IPS-18c (cell line): ENCODE results near the gene DNAJA2.
A peak's percentile ranks its signal among the peaks of the same experiment; 100 is the strongest.

Experiments
- H3K4me3 ChIP-seq: 2 replicates; pipeline ENCODE4 v1.7.0; 2013; ENCODE audit warnings: low read depth, mild to moderate bottlenecking, low read length, moderate library complexity; ENCODE audit not compliant: insufficient read depth
- H3K9me3 ChIP-seq: one replicate; pipeline ENCODE4 v1.6.1; 2013; ENCODE audit warnings: mild to moderate bottlenecking, low read length, moderate library complexity; ENCODE audit not compliant: control insufficient read depth, insufficient read depth

DNAJA2 gene

GRCh38 chr16:46986438-46986837, 13.0 kb upstream of the DNAJA2 start:
- Histone ChIP-seq H3K4me3 (no peak overlapping the region), H3K9me3 (no peaks in the 10 kb centered on the region)

DNA sequence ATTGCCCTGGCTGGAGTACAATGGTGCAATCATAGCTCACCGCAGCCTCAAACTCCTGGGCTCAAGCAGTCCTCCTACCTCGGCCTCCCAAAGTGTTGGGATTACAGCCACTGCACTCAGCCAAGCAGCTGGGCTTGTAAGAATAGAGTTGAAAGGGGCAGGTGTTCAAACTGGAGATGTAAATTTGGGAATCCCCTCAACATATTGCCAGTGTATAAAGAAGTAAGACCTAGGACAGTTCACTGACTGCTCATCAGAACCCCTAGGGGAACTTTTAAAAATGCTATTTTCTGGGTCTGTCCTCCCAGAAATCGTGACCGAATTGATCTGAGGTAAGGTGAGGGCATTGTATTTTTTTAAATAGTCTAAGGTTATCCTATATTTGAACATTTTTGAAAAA, 8.9 kb upstream of the DNAJA2 start:
- no peak overlapping the region for H3K4me3 ChIP-seq
- H3K9me3 ChIP-seq, result no peaks in the 10 kb centered on the region

DNA sequence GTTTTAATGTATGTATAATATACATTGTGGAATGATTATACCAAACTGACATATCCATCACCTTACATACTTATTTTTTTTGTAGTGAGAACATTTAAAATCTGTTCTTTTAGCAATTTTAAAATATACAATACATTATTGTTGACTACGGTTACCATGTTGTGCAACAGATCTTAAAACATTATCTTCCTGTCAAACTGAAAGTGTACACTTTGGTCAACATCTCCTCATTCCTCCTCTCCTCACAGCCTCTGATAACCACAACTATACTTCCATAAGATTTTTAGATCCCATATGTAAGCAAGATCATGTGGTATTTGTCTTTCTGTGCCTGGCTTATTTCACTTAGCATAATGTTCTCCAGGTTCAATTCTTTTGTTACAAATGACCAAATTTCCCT, 7.5 kb upstream of the DNAJA2 start:
- Histone ChIP-seq H3K9me3 (no peaks in the 10 kb centered on the region), H3K4me3 (no peak overlapping the region)

DNA sequence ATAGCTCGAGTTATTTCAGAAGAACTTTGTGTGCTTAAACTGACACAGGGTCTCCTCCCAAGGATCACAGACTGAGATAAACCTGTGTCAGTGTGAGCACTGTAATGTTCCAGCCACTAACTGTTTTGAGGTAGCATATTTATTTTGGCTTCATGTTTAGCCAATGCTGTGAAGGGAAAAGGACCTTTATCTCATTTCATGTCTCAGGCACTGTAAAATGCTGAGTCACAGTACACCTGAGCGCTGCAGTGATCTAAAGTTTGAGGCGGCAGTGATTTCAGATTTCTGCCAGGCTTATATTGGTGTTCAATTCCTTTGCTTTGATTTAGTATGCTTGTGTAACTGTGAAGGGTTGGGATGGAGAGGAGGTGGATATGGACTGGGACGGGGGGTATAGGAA, 3.1 kb upstream of the DNAJA2 start:
- no peak overlapping the region for H3K4me3 ChIP-seq
- no peaks in the 10 kb centered on the region for H3K9me3 ChIP-seq

DNA sequence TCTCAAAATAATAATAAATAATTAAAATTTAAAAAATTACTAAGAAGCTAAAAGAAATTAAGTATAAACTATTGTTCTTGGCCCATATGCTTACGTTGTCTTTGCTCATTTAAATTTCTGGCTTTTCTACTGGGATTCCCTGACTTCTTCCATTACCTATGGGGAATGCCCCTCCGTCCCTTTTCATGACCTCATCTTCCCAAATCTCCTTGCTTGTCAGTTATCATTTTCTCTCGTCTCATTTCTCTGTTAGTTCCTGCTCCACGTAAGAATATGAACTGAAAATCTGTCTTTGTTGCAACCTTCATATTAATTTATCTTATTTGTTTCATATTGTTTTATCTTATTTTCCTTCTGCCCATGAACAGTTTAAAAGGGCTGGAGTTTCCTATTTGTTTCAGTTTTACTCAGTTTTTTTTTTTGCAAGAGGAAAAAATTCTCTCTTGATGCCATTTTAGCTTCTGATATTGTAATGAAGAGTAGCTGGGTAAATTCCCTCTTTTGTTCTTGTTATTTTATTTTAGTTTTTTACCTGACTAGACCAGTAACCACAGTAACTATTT, 2.5 kb upstream of the DNAJA2 start:
- Histone ChIP-seq H3K9me3 (no peaks in the 10 kb centered on the region), H3K4me3 (no peak overlapping the region)

- no peaks in the 10 kb centered on the region for H3K9me3 ChIP-seq
These were observed 1.7 kb upstream of the DNAJA2 start for GRCh38 chr16:46975165-46975564.

GRCh38 chr16:46974352-46974751, 878 bp upstream of the DNAJA2 start:
- peak overlapping the region; percentile 94; the same call in 1 of the 2 replicates for H3K4me3 ChIP-seq
- no peaks in the 10 kb centered on the region for H3K9me3 ChIP-seq

More at GRCh38 chr16:46975165-46975564, 1.7 kb upstream of the DNAJA2 start:
- no peak overlapping the region for H3K4me3 ChIP-seq

GRCh38 chr16:46973996-46974324, 486 bp upstream of the DNAJA2 start:
- Histone ChIP-seq H3K9me3 (no peaks in the 10 kb centered on the region), H3K4me3 (peak overlapping the region; percentile 94)

GRCh38 chr16:46972429-46973206, 856 bp downstream of the DNAJA2 start:
- Histone ChIP-seq H3K4me3 (peak overlapping the region; percentile 94), H3K9me3 (no peaks in the 10 kb centered on the region)

- Histone ChIP-seq H3K9me3 (no peaks in the 10 kb centered on the region), H3K4me3 (no peak overlapping the region)
These were observed 2.2 kb downstream of the DNAJA2 start for GRCh38 chr16:46971271-46971670.

- no peak overlapping the region for H3K4me3 ChIP-seq
These were observed 3.4 kb downstream of the DNAJA2 start for GRCh38 chr16:46970089-46970488.

GRCh38 chr16:46968063-46968435, 5.4 kb downstream of the DNAJA2 start:
- Histone ChIP-seq H3K4me3 (no peak overlapping the region), H3K9me3 (no peaks in the 10 kb centered on the region)

More at GRCh38 chr16:46970089-46970488, 3.4 kb downstream of the DNAJA2 start:
- H3K9me3 ChIP-seq, result no peaks in the 10 kb centered on the region

DNA sequence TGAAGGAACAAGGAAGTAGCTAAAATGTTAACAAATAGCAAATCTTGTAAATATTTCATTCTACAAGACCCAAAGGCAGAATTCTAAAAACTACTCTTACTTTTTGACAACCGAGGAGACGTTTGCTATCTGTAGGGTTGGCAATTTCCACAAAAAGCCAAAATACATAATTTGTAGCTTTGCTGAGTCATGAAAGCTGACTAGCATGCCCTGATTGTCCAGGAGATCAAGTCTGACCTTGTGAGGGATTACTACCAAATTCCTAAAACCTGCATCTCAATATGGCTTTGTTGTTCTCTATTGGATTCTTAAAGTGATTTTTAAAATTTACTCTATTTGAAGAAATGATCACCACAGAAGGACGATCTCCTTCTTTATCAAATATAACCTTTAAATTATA, 10.8 kb downstream of the DNAJA2 start:
- no peak overlapping the region for H3K4me3 ChIP-seq

DNA sequence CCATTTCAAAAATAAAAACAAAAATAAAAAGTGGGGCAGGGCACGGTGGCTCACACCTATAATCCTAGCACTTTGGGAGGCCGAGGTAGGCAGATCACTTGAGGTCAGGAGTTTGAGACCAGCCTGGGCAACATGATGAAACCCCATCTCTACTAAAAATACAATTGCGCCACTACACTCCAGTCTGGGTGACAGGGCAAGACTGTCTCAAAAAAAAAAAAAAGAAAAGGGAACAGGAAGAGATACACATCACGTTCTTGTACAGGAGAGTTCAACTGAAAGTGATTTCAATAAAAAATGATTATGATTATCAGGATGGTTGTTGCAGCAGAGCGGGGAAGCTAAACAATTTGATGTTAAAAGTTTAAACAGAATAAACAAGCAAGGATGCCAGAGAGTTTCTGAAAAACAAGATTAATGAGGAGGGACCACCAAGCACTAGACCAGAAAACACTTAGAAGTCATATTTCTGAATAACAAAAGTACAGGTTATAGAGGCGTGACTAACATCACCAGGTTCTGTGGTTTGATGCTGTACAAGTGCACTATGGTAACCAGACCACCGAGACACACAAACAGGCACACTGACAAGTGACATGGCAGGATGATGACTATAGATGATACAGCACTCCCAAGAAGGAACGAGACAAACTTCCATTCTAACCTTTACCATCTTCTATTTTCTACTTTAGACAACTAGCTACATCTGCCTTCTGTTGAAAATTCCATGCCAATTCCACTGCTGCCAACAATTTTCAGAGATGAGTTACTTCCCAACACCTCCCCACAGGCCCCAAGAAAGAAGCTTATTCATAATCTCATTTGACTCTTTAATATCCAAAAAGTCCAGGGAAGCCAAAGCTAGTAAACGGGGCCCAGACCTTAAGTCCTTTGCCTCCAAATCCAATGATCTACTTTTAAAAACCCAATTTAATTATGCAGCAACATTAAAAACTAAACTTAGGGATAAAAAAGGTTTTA, 11.8 kb downstream of the DNAJA2 start:
- Histone ChIP-seq H3K4me3 (no peak overlapping the region), H3K9me3 (no peaks in the 10 kb centered on the region)

More for the DNA sequence above, 10.8 kb downstream of the DNAJA2 start:
- H3K9me3 ChIP-seq, result no peaks in the 10 kb centered on the region

- Histone ChIP-seq H3K4me3 (no peak overlapping the region), H3K9me3 (no peaks in the 10 kb centered on the region)
These were observed 18.9 kb downstream of the DNAJA2 start for GRCh38 chr16:46954562-46954961.

DNA sequence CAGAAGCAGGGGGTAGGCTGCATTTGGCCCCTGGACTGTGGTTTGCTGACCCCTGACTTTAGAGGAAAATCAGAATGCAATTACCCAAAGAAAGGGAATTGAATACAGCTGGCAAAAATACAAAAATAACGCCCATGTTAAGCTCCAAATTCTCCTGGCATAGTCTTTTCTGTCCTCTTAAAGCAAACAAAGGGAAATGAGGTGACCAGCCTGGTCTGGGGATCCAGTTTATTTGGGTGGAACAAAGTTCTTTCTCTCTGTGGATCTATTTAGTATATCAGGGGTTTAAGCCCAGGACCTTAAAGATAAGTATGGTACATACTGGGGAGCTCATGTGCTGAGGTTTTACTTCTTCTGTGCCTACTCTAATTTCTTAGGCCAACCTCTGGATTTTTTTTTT, 23.5 kb downstream of the DNAJA2 start:
- no peak overlapping the region for H3K4me3 ChIP-seq
- H3K9me3 ChIP-seq, result no peaks in the 10 kb centered on the region

- H3K4me3 ChIP-seq, result no peak overlapping the region
- H3K9me3 ChIP-seq, result no peaks in the 10 kb centered on the region
These were observed 24.1 kb downstream of the DNAJA2 start for GRCh38 chr16:46949241-46949892.
